GM20431 (cell line): ENCODE data around the gene HIRIP3.

Source experiments
- in situ Hi-C: fragments of 300-500 bp; cut with MseI, MboI; formaldehyde crosslinking; loops from one replicate; pipeline ENCODE4 v1.15.0; 2020; ENCODE audit warnings: low sequenced_read_pairs; ENCODE audit not compliant: unreplicated experiment

Gene HIRIP3

GRCh38 chr16:30017277-30017656 is 21.9 kb upstream of the HIRIP3 start:
- in situ Hi-C loops = loop anchor here (25.0 kb wide), 2 partner anchors 180 to 330 kb away; partner anchors contain the start of gene QPRT

- in situ Hi-C loops = loop anchor here (25.0 kb wide), 2 partner anchors 179 to 329 kb away; partner anchors contain the start of gene QPRT
Observed at GRCh38 chr16:30016555-30017276, 21.3 kb upstream of the HIRIP3 start.

- in situ Hi-C loops = loop anchor here (25.0 kb wide), 2 partner anchors 178 to 328 kb away; partner anchors contain the start of gene QPRT
Observed at GRCh38 chr16:30015450-30015849, 20.0 kb upstream of the HIRIP3 start.

GRCh38 chr16:30012598-30012997 is 17.2 kb upstream of the HIRIP3 start:
- in situ Hi-C loops = loop anchor here (25.0 kb wide), 2 partner anchors 175 to 325 kb away; partner anchors contain the start of gene QPRT

- in situ Hi-C loops = loop anchor here (25.0 kb wide), 2 partner anchors 175 to 325 kb away; partner anchors contain the start of gene QPRT
Observed at GRCh38 chr16:30011714-30012504, 16.5 kb upstream of the HIRIP3 start.

GRCh38 chr16:30010844-30011713 is 15.7 kb upstream of the HIRIP3 start, which contains the start of gene DOC2A:
DOC2A (minus strand) TSS chr16:30011027; CDS start chr16:30010222, 805 bp downstream.
- in situ Hi-C loops = loop anchor here (25.0 kb wide), 2 partner anchors 174 to 324 kb away; partner anchors contain the start of gene QPRT

- in situ Hi-C loops = loop anchor here (25.0 kb wide), 2 partner anchors 173 to 323 kb away; partner anchors contain the start of gene QPRT
Observed at GRCh38 chr16:30009990-30010843, 14.8 kb upstream of the HIRIP3 start.

- in situ Hi-C loops = loop anchor here (25.0 kb wide), 2 partner anchors 172 to 322 kb away; partner anchors contain the start of gene QPRT
Observed at GRCh38 chr16:30009085-30009862, 13.9 kb upstream of the HIRIP3 start.

GRCh38 chr16:30007378-30007895 is 12.0 kb upstream of the HIRIP3 start:
- in situ Hi-C loops = loop anchor here (25.0 kb wide), 2 partner anchors 170 to 320 kb away; partner anchors contain the start of gene QPRT

- in situ Hi-C loops = loop anchor here (25.0 kb wide), 2 partner anchors 170 to 320 kb away; partner anchors contain the start of gene QPRT
Observed at GRCh38 chr16:30006659-30007377, 11.4 kb upstream of the HIRIP3 start.

- in situ Hi-C loops = loop anchor here (25.0 kb wide), 2 partner anchors 169 to 319 kb away; partner anchors contain the start of gene QPRT
Observed at GRCh38 chr16:30006095-30006473, 10.7 kb upstream of the HIRIP3 start.

GRCh38 chr16:30005341-30006094 is 10.1 kb upstream of the HIRIP3 start:
- in situ Hi-C loops = loop anchor here (25.0 kb wide), 2 partner anchors 168 to 318 kb away; partner anchors contain the start of gene QPRT

GRCh38 chr16:30004811-30005242 is 9.4 kb upstream of the HIRIP3 start:
- in situ Hi-C loops = loop anchor here (25.0 kb wide), 2 partner anchors 168 to 318 kb away; partner anchors contain the start of gene QPRT

GRCh38 chr16:30004424-30004776 is 9.0 kb upstream of the HIRIP3 start:
- in situ Hi-C loops = loop anchor here (25.0 kb wide), 2 partner anchors 167 to 317 kb away; partner anchors contain the start of gene QPRT

GRCh38 chr16:30003670-30004423 is 8.4 kb upstream of the HIRIP3 start:
- in situ Hi-C loops = loop anchor here (25.0 kb wide), 2 partner anchors 167 to 317 kb away; partner anchors contain the start of gene QPRT
